ENCODE results near the gene C22orf31. TPM values are rescaled to one million over a fixed set of nuclear protein-coding genes. Genes with fewer than 3 reads are reported as not detected.
A peak's percentile ranks its signal among the peaks of the same experiment; 100 is the strongest.

Gene C22orf31
- polyA plus RNA-seq, 4 donors = 1.4 TPM; not detected in 3

DNA sequence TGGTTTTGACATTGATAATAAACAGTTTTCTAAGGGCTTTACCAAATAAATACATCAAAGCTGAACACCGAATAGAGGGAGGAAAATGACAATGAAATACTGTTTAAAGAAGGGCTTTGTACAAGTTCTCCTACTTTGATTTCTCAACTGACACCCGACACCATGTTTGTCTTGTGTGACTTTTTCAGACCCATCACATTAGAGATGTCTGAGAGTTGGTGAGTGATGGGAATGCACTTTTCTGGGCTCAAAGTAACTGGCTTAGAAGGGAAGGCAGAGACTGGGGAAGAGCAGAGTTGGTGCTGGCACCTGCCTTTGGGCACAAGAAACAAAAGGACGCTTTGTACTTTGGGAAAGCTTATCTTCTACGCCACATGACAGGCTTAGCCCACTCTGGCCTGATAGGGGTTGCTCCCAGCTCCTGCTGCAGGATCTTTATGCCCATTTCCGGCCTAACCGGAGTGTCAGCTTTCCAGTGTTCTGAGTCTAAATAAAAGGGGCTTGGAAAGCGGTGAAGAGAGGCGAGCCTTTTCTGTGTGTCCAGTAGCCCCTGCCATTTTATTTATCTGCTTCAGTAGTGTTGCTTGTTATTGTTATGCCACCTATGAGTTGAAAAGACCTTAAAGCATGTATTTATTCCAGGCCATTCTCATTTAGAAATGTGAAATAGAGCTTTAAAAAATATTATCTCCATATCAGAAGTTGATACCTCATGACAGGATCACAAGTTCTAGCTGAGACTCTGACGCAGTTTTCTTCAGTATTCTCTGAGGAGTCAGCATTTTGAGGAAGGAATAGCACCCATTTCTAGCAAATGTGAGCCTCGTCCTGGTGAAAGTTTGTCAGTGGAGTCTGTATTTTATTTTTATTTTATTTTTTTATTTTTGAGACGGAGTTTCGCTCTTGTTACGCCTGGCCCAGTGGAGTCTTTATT is 35.4 kb upstream of the C22orf31 start:
- Histone ChIP-seq H3K36me3 (ENCODE audit: control insufficient read depth in 3 of 3, insufficient read depth in 2 of 3, low read depth in 1 of 3, low read length in 3 of 3) (peaks cover 0 to 21% (median 0%) of the 10 kb centered on the region in 3 donors), H3K4me3 (ENCODE audit: low read depth in 1 of 3, low read length in 3 of 3) (no peak overlapping the region), H3K27ac (ENCODE audit: low read depth in 1 of 3, low read length in 2 of 3) (peak overlapping the region in 2 of 3 donors; percentile 14 to 54), H3K4me1 (ENCODE audit: control insufficient read depth in 3 of 3, insufficient read depth in 2 of 3, low read depth in 1 of 3, low read length in 2 of 3) (peaks cover 2 to 20% (median 6%) of the 10 kb centered on the region in 3 donors), H3K9me3 (ENCODE audit: control insufficient read depth in 2 of 2, insufficient read depth in 1 of 2, low read depth in 1 of 2, low read length in 1 of 2) (no peaks in the 10 kb centered on the region), H3K27me3 (ENCODE audit: control insufficient read depth in 3 of 3, insufficient read depth in 3 of 3, low read length in 3 of 3) (no peaks in the 10 kb centered on the region)
- 39 to 64% (median 55%) methylated on average over 13 of the region's 13 CpGs for WGBS, 3 donors
- DNase-seq (peak; percentile 31 to 67), FAIRE-seq (no peak)

- no peak for DNase-seq
- no peaks in the 10 kb centered on the region for H3K27me3 ChIP-seq (ENCODE audit: control insufficient read depth in 3 of 3, insufficient read depth in 3 of 3, low read length in 3 of 3)
- peaks cover 2 to 20% (median 6%) of the 10 kb centered on the region in 3 donors for H3K4me1 ChIP-seq (ENCODE audit: control insufficient read depth in 3 of 3, insufficient read depth in 2 of 3, low read depth in 1 of 3, low read length in 2 of 3)
- H3K9me3 ChIP-seq (ENCODE audit: control insufficient read depth in 2 of 2, insufficient read depth in 1 of 2, low read depth in 1 of 2, low read length in 1 of 2) = no peaks in the 10 kb centered on the region
- no peak for FAIRE-seq
- no peak overlapping the region for H3K4me3 ChIP-seq (ENCODE audit: low read depth in 1 of 3, low read length in 3 of 3)
- 67 to 93% (median 84%) methylated on average over 2 of the region's 2 CpGs for WGBS, 3 donors
- no peak overlapping the region for H3K27ac ChIP-seq (ENCODE audit: low read depth in 1 of 3, low read length in 2 of 3)
- H3K36me3 ChIP-seq (ENCODE audit: control insufficient read depth in 3 of 3, insufficient read depth in 2 of 3, low read depth in 1 of 3, low read length in 3 of 3) = peaks cover 0 to 21% (median 0%) of the 10 kb centered on the region in 3 donors
Observed at GRCh38 chr22:29095459-29095858, 33.8 kb upstream of the C22orf31 start.

- no peaks in the 10 kb centered on the region for H3K27me3 ChIP-seq (ENCODE audit: control insufficient read depth in 3 of 3, insufficient read depth in 3 of 3, low read length in 3 of 3)
- peak overlapping the region in 2 of 3 donors; percentile 20 to 60 for H3K27ac ChIP-seq (ENCODE audit: low read depth in 1 of 3, low read length in 2 of 3)
- WGBS, 3 donors = 51 to 84% (median 83%) methylated on average over 4 of the region's 4 CpGs
- no peaks in the 10 kb centered on the region for H3K9me3 ChIP-seq (ENCODE audit: control insufficient read depth in 2 of 2, insufficient read depth in 1 of 2, low read depth in 1 of 2, low read length in 1 of 2)
- DNase-seq (no peak), FAIRE-seq (no peak)
- peaks cover 0 to 14% (median 0%) of the 10 kb centered on the region in 3 donors for H3K36me3 ChIP-seq (ENCODE audit: control insufficient read depth in 3 of 3, insufficient read depth in 2 of 3, low read depth in 1 of 3, low read length in 3 of 3)
- H3K4me3 ChIP-seq (ENCODE audit: low read depth in 1 of 3, low read length in 3 of 3) = no peak overlapping the region
- H3K4me1 ChIP-seq (ENCODE audit: control insufficient read depth in 3 of 3, insufficient read depth in 2 of 3, low read depth in 1 of 3, low read length in 2 of 3) = peaks cover 2 to 20% (median 6%) of the 10 kb centered on the region in 3 donors
Observed at GRCh38 chr22:29093501-29094300, 32.1 kb upstream of the C22orf31 start.

GRCh38 chr22:29093030-29093429 is 31.4 kb upstream of the C22orf31 start:
- Histone ChIP-seq H3K36me3 (ENCODE audit: control insufficient read depth in 3 of 3, insufficient read depth in 2 of 3, low read depth in 1 of 3, low read length in 3 of 3) (peaks cover 0 to 15% (median 0%) of the 10 kb centered on the region in 3 donors), H3K9me3 (ENCODE audit: control insufficient read depth in 2 of 2, insufficient read depth in 1 of 2, low read depth in 1 of 2, low read length in 1 of 2) (no peaks in the 10 kb centered on the region), H3K4me1 (ENCODE audit: control insufficient read depth in 3 of 3, insufficient read depth in 2 of 3, low read depth in 1 of 3, low read length in 2 of 3) (peaks cover 2 to 20% (median 6%) of the 10 kb centered on the region in 3 donors), H3K27me3 (ENCODE audit: control insufficient read depth in 3 of 3, insufficient read depth in 3 of 3, low read length in 3 of 3) (no peaks in the 10 kb centered on the region), H3K27ac (ENCODE audit: low read depth in 1 of 3, low read length in 2 of 3) (peak overlapping the region in 1 of 3 donors; percentile 20), H3K4me3 (ENCODE audit: low read depth in 1 of 3, low read length in 3 of 3) (no peak overlapping the region)
- FAIRE-seq = no peak
- DNase-seq = no peak
- 88 to 100% (median 96%) methylated on average over 1 of the region's 1 CpG for WGBS, 3 donors

- peak overlapping the region in 1 of 3 donors; percentile 3 for H3K27ac ChIP-seq (ENCODE audit: low read depth in 1 of 3, low read length in 2 of 3)
- WGBS, 3 donors = 59 to 71% (median 66%) methylated on average over 4 of the region's 4 CpGs
- no peak for FAIRE-seq
Observed at GRCh38 chr22:29092243-29092642, 30.6 kb upstream of the C22orf31 start.

DNA sequence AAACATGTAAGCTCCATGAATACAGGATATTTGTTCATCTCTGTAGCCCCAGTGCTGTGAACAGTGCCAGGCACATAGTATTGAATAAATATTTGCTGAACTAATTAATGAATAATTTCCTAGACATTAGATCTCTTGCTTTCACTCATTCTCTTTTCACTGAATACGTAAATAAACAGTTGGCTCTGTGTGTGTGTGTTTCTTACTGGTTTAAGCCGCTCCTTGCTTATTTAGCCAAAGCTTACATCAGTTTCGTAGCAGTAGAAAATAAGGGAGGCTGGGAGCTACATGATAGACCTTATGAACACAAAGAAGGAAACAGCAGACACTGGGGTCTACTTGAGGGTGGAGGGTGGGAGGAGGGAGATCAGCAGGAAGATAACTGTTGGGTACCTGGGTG is 28.4 kb upstream of the C22orf31 start:
- no peak overlapping the region for H3K27ac ChIP-seq (ENCODE audit: low read depth in 1 of 3, low read length in 2 of 3)
- no peak overlapping the region for H3K4me3 ChIP-seq (ENCODE audit: low read depth in 1 of 3, low read length in 3 of 3)
- no peak for FAIRE-seq
- no peaks in the 10 kb centered on the region for H3K27me3 ChIP-seq (ENCODE audit: control insufficient read depth in 3 of 3, insufficient read depth in 3 of 3, low read length in 3 of 3)
- DNase-seq = no peak
- H3K36me3 ChIP-seq (ENCODE audit: control insufficient read depth in 3 of 3, insufficient read depth in 2 of 3, low read depth in 1 of 3, low read length in 3 of 3) = peaks cover 0 to 11% (median 0%) of the 10 kb centered on the region in 3 donors
- 73 to 88% (median 79%) methylated on average over 3 of the region's 3 CpGs for WGBS, 3 donors
- no peaks in the 10 kb centered on the region for H3K9me3 ChIP-seq (ENCODE audit: control insufficient read depth in 2 of 2, insufficient read depth in 1 of 2, low read depth in 1 of 2, low read length in 1 of 2)
- peaks cover 0 to 8% (median 3%) of the 10 kb centered on the region in 3 donors for H3K4me1 ChIP-seq (ENCODE audit: control insufficient read depth in 3 of 3, insufficient read depth in 2 of 3, low read depth in 1 of 3, low read length in 2 of 3)

More at GRCh38 chr22:29092243-29092642, 30.6 kb upstream of the C22orf31 start:
- Histone ChIP-seq H3K36me3 (ENCODE audit: control insufficient read depth in 3 of 3, insufficient read depth in 2 of 3, low read depth in 1 of 3, low read length in 3 of 3) (peaks cover 0 to 11% (median 0%) of the 10 kb centered on the region in 3 donors), H3K4me3 (ENCODE audit: low read depth in 1 of 3, low read length in 3 of 3) (no peak overlapping the region), H3K4me1 (ENCODE audit: control insufficient read depth in 3 of 3, insufficient read depth in 2 of 3, low read depth in 1 of 3, low read length in 2 of 3) (peaks cover 2 to 17% (median 6%) of the 10 kb centered on the region in 3 donors), H3K27me3 (ENCODE audit: control insufficient read depth in 3 of 3, insufficient read depth in 3 of 3, low read length in 3 of 3) (no peaks in the 10 kb centered on the region), H3K9me3 (ENCODE audit: control insufficient read depth in 2 of 2, insufficient read depth in 1 of 2, low read depth in 1 of 2, low read length in 1 of 2) (no peaks in the 10 kb centered on the region)
- no peak for DNase-seq

DNA sequence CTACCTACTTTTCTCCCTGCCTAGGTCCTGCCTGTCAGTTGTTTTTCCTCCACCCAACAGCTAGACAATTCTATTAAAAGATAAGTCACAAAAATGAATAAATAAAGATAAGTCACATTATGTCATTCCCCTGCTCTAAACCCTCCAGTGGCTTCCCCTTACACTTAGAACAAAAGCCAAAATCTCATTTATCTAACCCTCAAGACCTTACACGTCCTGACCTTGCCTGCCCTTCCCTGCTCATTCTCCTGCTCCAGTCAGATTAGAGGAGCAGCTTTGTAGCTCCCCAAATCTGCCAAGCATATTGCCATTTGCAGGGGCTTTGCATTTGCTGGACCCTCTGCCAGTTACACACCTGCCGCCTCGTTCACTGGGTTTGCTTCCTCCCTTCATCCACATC is 27.9 kb upstream of the C22orf31 start:
- no peak overlapping the region for H3K27ac ChIP-seq (ENCODE audit: low read depth in 1 of 3, low read length in 2 of 3)
- WGBS, 3 donors = 50 to 65% (median 60%) methylated on average over 3 of the region's 3 CpGs
- DNase-seq (no peak), FAIRE-seq (no peak)
- peaks cover 0 to 8% (median 3%) of the 10 kb centered on the region in 3 donors for H3K4me1 ChIP-seq (ENCODE audit: control insufficient read depth in 3 of 3, insufficient read depth in 2 of 3, low read depth in 1 of 3, low read length in 2 of 3)
- peaks cover 0 to 6% (median 0%) of the 10 kb centered on the region in 3 donors for H3K36me3 ChIP-seq (ENCODE audit: control insufficient read depth in 3 of 3, insufficient read depth in 2 of 3, low read depth in 1 of 3, low read length in 3 of 3)
- no peaks in the 10 kb centered on the region for H3K9me3 ChIP-seq (ENCODE audit: control insufficient read depth in 2 of 2, insufficient read depth in 1 of 2, low read depth in 1 of 2, low read length in 1 of 2)
- H3K4me3 ChIP-seq (ENCODE audit: low read depth in 1 of 3, low read length in 3 of 3) = no peak overlapping the region
- no peaks in the 10 kb centered on the region for H3K27me3 ChIP-seq (ENCODE audit: control insufficient read depth in 3 of 3, insufficient read depth in 3 of 3, low read length in 3 of 3)

DNA sequence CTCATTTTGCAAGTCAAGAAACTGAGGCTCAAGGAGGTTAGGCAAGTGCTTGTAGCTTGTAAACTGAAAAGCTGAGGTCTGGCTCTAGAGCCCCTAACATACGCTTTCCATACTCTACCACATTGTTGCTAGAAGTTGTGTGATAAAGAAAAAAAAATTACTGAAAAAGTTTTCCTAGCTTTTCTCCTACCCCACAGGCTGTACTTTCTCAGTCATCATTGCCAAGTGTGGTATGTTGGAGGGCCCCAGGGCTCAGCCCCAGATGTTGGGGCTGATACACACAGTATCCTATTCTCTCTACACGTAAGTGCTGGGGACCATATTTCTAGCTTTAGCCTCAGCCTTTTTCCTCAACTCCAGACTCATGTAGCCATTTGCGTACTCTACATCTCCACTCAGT is 27.2 kb upstream of the C22orf31 start:
- DNase-seq (no peak), FAIRE-seq (no peak)
- Histone ChIP-seq H3K9me3 (ENCODE audit: control insufficient read depth in 2 of 2, insufficient read depth in 1 of 2, low read depth in 1 of 2, low read length in 1 of 2) (no peaks in the 10 kb centered on the region), H3K4me1 (ENCODE audit: control insufficient read depth in 3 of 3, insufficient read depth in 2 of 3, low read depth in 1 of 3, low read length in 2 of 3) (peaks cover 0 to 8% (median 3%) of the 10 kb centered on the region in 3 donors), H3K36me3 (ENCODE audit: control insufficient read depth in 3 of 3, insufficient read depth in 2 of 3, low read depth in 1 of 3, low read length in 3 of 3) (peaks cover 0 to 4% (median 0%) of the 10 kb centered on the region in 3 donors), H3K4me3 (ENCODE audit: low read depth in 1 of 3, low read length in 3 of 3) (no peak overlapping the region), H3K27ac (ENCODE audit: low read depth in 1 of 3, low read length in 2 of 3) (no peak overlapping the region), H3K27me3 (ENCODE audit: control insufficient read depth in 3 of 3, insufficient read depth in 3 of 3, low read length in 3 of 3) (no peaks in the 10 kb centered on the region)
- 89 to 96% (median 96%) methylated on average over 3 of the region's 3 CpGs for whole genome bisulfite sequencing, 3 donors

Measured in small intestine (tissue), 7 donors.